Fibroblast of peridontal ligament (primary cell): ENCODE measurements around the gene CENPN.
A peak's percentile ranks its signal among the peaks of the same experiment; 100 is the strongest.

Source experiments
- DNase-seq: peaks from one replicate; pipeline ENCODE4 v3.0.0-alpha.2; 2010; ENCODE audit errors: extremely low read depth

Gene CENPN

GRCh38 chr16:81077076-81077940, 70.3 kb downstream of the CENPN start, which contains the start of gene C16orf46:
Gene C16orf46, minus strand, starts transcription at chr16:81077238. Its CDS starts 13,283 bp downstream, at chr16:81063955.
- DNase-seq: peak; percentile 93

DNA sequence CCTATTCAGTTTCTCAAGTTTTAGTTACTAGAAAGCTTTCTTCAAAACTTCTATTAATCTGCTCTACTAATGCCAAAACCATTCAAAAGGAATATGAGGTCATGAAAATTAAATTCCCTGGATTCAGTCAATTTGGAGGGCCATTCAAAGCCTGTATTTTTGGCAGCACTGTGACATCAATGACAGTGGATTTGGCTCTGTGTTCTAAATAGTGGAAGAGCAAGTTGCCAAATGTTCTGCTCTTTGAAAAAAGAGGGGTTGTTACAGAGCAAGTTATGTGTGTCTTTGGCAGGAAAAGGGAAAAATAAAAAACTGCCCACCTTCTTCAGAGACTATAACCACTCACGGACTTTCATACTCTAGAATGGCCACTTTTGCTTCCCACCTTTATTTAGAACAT, 73.2 kb downstream of the CENPN start:
- no peak for DNase-seq

- DNase-seq: no peak
These were observed 74.0 kb downstream of the CENPN start for GRCh38 chr16:81081014-81081413.
